Transverse colon (tissue), 4 donors: ENCODE data around the gene FGD3. TPM values are rescaled to one million over a fixed set of nuclear protein-coding genes. Genes with fewer than 3 reads are reported as not detected.

Source experiments
- DNase-seq: peaks from one replicate; pipeline ENCODE4 v3.0.0-alpha.2; 2019
- H3K27ac ChIP-seq, 4 donors: fragments of 200-600 bp; sonication (generic); 2 replicates each; pipeline ENCODE4 v1.5.1; 2016 to 2018; ENCODE audit warnings: inconsistent platforms in 4 of 4
- H3K27me3 ChIP-seq: fragments of 200-600 bp; sonication (generic); 2 replicates; pipeline ENCODE4 v1.5.1; 2017; ENCODE audit warnings: inconsistent platforms
- H3K36me3 ChIP-seq, 4 donors: fragments of 200-600 bp; sonication (generic); 2 replicates each; pipeline ENCODE4 v1.5.1; 2017 to 2019; ENCODE audit warnings: inconsistent platforms in 4 of 4
- H3K4me1 ChIP-seq, 4 donors: fragments of 200-600 bp; sonication (generic); 2 replicates each; pipeline ENCODE4 v1.5.1; 2017 to 2020; ENCODE audit warnings: inconsistent platforms in 4 of 4
- H3K4me3 ChIP-seq, 4 donors: fragments of 200-600 bp; sonication (generic); 1 replicate in 1 of 4; 2 replicates in 3 of 4; pipeline versions ENCODE4 v1.5.1 to v1.6.1; 2017 to 2019; ENCODE audit warnings: inconsistent platforms in 4 of 4
- H3K9me3 ChIP-seq, 2 donors: fragments of 200-600 bp; sonication (generic); 2 replicates each; pipeline ENCODE4 v1.5.1; 2017 to 2019; ENCODE audit warnings: inconsistent platforms in 2 of 2
- EP300 ChIP-seq: sonication (generic); formaldehyde crosslinking; IDR thresholded peaks from one replicate; pipeline ENCODE4 v1.6.1; 2017; ENCODE audit warnings: antibody characterized with exemption, low read depth
- POLR2A ChIP-seq: fragments of 450-650 bp; IDR thresholded peaks from one replicate; pipeline ENCODE4 v1.6.1; 2016; ENCODE audit warnings: antibody characterized with exemption, mild to moderate bottlenecking, moderate library complexity
- POLR2AphosphoS5 ChIP-seq, 3 donors: sonication (generic); formaldehyde crosslinking; IDR thresholded peaks; one replicate each; pipeline ENCODE4 v1.6.1; 2016; ENCODE audit warnings: antibody characterized with exemption in 3 of 3
- WGBS, 2 donors: methylation state at CpG; one replicate each; pipeline ENCODE4 v1.1.5; 2018; ENCODE audit warnings: low coverage in 1 of 2; 5-methylcytosine and 5-hydroxymethylcytosine counted together
- in situ Hi-C, 4 donors: fragments of 200-750 bp; cut with MboI; loops; one replicate each; pipeline versions ENCODE4 v1.15.0 to v1.15.1; 2017; ENCODE audit warnings: low sequenced_read_pairs in 3 of 4, low pct_ligation_motif_present in 1 of 4, low pct_unique_long_range_greater_than_20kb in 1 of 4
- intact Hi-C: fragments of 100-400 bp; cut with DNase I; formaldehyde crosslinking; loops from one replicate; pipeline ENCODE4 v1.15.1; 2023; ENCODE audit warnings: low total_unique reads
- total RNA-seq, 4 donors: library from RNA; depleted of rRNA; stranded (reverse); fragments of >200 nt; gene quantifications; one replicate each; pipeline ENCODE4 v1.1.0, GENCODE V29; 2016
- TF ChIP-seq, protein P1 (sequence below), 5 experiments: fragments of 200-600 bp in 3 of 5; fragments of 450-650 bp in 2 of 5; sonication (generic) in 3 of 5; IDR thresholded peaks; 1 replicate in 2 of 5; 2 replicates in 3 of 5; pipeline ENCODE4 v1.5.1; 2016 to 2017; ENCODE audit warnings: antibody characterized with exemption in 5 of 5, inconsistent platforms in 3 of 5, mild to moderate bottlenecking in 2 of 5, moderate library complexity in 1 of 5

FGD3 gene
- total RNA-seq, 4 donors from 2014 or later, result 5.2 to 9.7 (median 6.0) TPM; not detected in 1

DNA sequence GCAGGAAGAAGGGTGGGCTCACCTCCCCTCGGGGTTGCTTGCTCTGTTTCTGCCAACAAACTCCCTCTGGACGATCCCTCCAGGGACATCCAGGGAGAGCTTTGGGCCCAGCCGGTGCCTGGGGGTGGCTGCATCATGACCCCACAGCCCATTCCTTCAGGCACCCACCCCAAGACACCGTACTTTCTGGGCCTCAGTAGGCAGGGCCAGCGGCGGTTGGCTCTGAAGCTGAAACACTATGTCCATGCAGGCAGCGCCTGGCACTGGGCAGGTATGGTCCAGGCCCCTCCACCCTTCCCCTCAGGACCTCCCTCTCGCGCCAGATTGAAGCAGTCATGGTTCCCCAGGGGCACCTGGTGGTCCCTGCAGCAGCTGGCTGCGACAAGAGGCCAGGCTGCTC is 92.7 kb downstream of the FGD3 start:
- no peak for DNase-seq
- in situ Hi-C loops, result no loop called here
- Histone ChIP-seq H3K4me1 (no peaks in the 10 kb centered on the region), H3K36me3 (no peaks in the 10 kb centered on the region), H3K9me3 (no peaks in the 10 kb centered on the region), H3K27me3 (no peaks in the 10 kb centered on the region), H3K27ac (no peak overlapping the region), H3K4me3 (no peak overlapping the region)
- intact Hi-C loops, result no loop called here
- WGBS, 2 donors, result 91% methylated on average over 6 of the region's 10 CpGs; no CpG with 5 or more reads in 1 of the 2 donors
- TF ChIP-seq POLR2AphosphoS5 (IDR thresholded peaks at IDR 0.05), result no peak
- TF ChIP-seq EP300, result no peak
- no peak for TF ChIP-seq POLR2A
- TF ChIP-seq, protein P1, sequence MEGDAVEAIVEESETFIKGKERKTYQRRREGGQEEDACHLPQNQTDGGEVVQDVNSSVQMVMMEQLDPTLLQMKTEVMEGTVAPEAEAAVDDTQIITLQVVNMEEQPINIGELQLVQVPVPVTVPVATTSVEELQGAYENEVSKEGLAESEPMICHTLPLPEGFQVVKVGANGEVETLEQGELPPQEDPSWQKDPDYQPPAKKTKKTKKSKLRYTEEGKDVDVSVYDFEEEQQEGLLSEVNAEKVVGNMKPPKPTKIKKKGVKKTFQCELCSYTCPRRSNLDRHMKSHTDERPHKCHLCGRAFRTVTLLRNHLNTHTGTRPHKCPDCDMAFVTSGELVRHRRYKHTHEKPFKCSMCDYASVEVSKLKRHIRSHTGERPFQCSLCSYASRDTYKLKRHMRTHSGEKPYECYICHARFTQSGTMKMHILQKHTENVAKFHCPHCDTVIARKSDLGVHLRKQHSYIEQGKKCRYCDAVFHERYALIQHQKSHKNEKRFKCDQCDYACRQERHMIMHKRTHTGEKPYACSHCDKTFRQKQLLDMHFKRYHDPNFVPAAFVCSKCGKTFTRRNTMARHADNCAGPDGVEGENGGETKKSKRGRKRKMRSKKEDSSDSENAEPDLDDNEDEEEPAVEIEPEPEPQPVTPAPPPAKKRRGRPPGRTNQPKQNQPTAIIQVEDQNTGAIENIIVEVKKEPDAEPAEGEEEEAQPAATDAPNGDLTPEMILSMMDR (IDR thresholded peaks at IDR 0.05), result no peak

DNA sequence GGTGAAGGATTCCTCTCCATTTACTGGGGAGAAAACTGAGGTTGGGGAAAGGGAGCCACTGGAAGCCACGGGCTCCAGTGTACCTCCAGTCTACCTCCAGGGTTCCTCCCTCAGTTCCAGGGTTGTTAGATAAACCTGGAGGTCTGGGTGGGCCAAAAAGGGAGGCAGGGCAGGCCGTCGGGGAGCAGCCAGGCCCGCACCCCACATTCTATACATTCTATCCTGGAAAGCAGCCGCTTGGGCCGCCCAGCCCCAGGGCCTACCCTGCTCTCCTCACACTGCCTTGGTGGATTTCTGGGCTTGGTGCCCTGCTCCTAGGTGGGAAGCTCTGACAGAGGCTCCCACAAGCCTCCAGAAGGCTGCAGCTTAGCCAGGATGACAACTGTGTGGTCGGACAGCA is 93.1 kb downstream of the FGD3 start:
- Histone ChIP-seq H3K27me3 (no peaks in the 10 kb centered on the region), H3K4me3 (no peak overlapping the region), H3K4me1 (no peaks in the 10 kb centered on the region), H3K36me3 (no peaks in the 10 kb centered on the region), H3K27ac (no peak overlapping the region), H3K9me3 (no peaks in the 10 kb centered on the region)
- DNase-seq, result no peak
- intact Hi-C loops (no loop called here), in situ Hi-C loops (no loop called here)
- 80% methylated on average over 6 of the region's 7 CpGs; no CpG with 5 or more reads in 1 of the 2 donors for WGBS, 2 donors
- no peak for TF ChIP-seq POLR2AphosphoS5 (IDR thresholded peaks at IDR 0.05)
- no peak for TF ChIP-seq POLR2A
- no peak for TF ChIP-seq EP300
- TF ChIP-seq, protein P1 (IDR thresholded peaks at IDR 0.05), result no peak

DNA sequence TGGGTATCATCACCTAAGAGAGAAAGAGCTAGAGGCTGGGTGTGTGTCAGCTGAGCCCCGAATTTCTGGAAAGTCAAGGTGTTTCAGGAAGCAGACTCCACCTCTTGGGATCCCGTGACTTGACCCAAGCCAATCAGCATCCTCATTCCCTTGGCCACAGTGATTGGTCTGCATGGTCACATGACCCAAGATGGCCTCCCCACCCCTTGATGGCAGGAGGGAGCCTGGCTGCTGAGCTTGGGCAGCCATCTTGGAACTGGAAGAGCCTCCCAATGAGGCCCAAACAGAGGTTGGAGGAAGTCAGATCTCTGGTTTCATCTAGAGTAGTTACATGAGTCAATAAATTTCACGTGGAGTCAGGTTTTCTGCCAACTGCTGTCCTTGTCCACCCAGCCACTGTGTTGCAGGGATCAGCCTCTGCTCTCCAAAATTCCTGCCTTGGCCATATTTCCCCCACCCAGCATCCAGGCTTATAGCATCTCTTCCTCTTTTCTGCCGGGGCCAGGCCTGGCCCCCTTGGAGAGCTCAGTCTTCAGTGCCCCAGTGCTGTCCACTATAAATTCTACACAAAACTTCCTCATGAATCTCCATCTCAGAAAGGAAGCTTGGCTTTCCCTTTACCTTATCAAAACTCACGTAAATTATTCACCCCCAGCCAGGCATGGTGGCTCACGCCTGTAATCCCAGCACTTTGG is 93.9 kb downstream of the FGD3 start:
- Histone ChIP-seq H3K9me3 (no peaks in the 10 kb centered on the region), H3K4me3 (no peak overlapping the region), H3K27ac (no peak overlapping the region), H3K4me1 (no peaks in the 10 kb centered on the region), H3K27me3 (no peaks in the 10 kb centered on the region), H3K36me3 (no peaks in the 10 kb centered on the region)
- DNase-seq, result no peak
- 94% methylated on average over 6 of the region's 6 CpGs; no CpG with 5 or more reads in 1 of the 2 donors for WGBS, 2 donors
- intact Hi-C loops, result no loop called here
- in situ Hi-C loops, result no loop called here
- TF ChIP-seq POLR2A (no peak), EP300 (no peak), POLR2AphosphoS5 (IDR thresholded peaks at IDR 0.05) (no peak)
- TF ChIP-seq, protein P1 (IDR thresholded peaks at IDR 0.05), result no peak

DNA sequence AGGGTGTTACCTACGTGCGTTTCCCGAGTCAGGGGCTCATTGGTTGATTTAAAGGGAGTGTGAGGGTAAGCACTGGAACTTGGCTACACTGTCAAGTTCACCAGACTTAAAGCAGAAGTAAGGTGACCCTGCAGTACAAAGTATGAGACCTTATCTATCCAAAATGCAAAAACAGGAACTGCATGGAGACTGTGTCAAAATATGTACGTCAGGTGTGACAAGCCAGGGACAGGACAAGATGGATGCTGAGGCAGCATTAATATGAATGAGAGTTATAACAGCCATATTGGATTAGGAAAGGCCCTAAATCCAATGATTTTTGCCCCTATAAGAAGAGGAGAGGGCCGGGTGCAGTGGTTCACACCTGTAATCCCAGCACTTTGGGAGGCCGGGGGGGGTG is 95.8 kb downstream of the FGD3 start:
- 88 to 100% methylated on average over 3 to 6 of the region's 6 CpGs for whole genome bisulfite sequencing, 2 donors
- H3K27me3 ChIP-seq, result no peaks in the 10 kb centered on the region
- no peak for DNase-seq

More for the DNA sequence above, 95.8 kb downstream of the FGD3 start:
- Histone ChIP-seq H3K27ac (no peak overlapping the region), H3K9me3 (no peaks in the 10 kb centered on the region), H3K36me3 (no peaks in the 10 kb centered on the region), H3K4me1 (no peaks in the 10 kb centered on the region), H3K4me3 (no peak overlapping the region)
- in situ Hi-C loops (no loop called here), intact Hi-C loops (no loop called here)
- TF ChIP-seq EP300, result no peak
- no peak for TF ChIP-seq POLR2AphosphoS5 (IDR thresholded peaks at IDR 0.05)
- no peak for TF ChIP-seq POLR2A
- TF ChIP-seq, protein P1 (IDR thresholded peaks at IDR 0.05), result no peak
